Activated naive CD4-positive, alpha-beta T cell treated with anti-CD3 and anti-CD28 coated beads, Interleukin-2, amount 50 U/mL, for 72 hours (primary cell): ENCODE measurements around the gene ANKRD6. TPM values are rescaled to one million over a fixed set of nuclear protein-coding genes. Genes with fewer than 3 reads are reported as not detected.

Experiments used
- ATAC-seq, 2 donors: fragments of 150-1000 bp; cut with Tn5 transposase; 2 replicates each; pipeline ENCODE4 v1.10.0; 2021; ENCODE audit warnings: mild to moderate bottlenecking in 2 of 2, moderate library complexity in 2 of 2
- DNase-seq, 2 donors: peaks; one replicate each; pipeline ENCODE4 v3.0.0; 2021 to 2022; ENCODE audit warnings: low spot score in 2 of 2
- H3K27ac Mint-ChIP-seq, 2 donors: one replicate each; pipeline ENCODE4 v1.8.0; 2022; ENCODE audit warnings: mild to moderate bottlenecking in 2 of 2, mixed read lengths in 2 of 2
- H3K36me3 Mint-ChIP-seq, 2 donors: one replicate each; pipeline ENCODE4 v1.8.0; 2022; ENCODE audit warnings: mixed read lengths in 2 of 2
- H3K9me3 Mint-ChIP-seq, 2 donors: one replicate each; pipeline ENCODE4 v1.8.0; 2022; ENCODE audit warnings: mixed read lengths in 2 of 2
- total RNA-seq, 2 donors: library from RNA; stranded (reverse); gene quantifications; one replicate each; pipeline ENCODE4 v1.2.3, GENCODE V29; 2022

ANKRD6 gene
- total RNA-seq, 2 donors from 2014 or later: 2.6 to 5.8 TPM

DNA sequence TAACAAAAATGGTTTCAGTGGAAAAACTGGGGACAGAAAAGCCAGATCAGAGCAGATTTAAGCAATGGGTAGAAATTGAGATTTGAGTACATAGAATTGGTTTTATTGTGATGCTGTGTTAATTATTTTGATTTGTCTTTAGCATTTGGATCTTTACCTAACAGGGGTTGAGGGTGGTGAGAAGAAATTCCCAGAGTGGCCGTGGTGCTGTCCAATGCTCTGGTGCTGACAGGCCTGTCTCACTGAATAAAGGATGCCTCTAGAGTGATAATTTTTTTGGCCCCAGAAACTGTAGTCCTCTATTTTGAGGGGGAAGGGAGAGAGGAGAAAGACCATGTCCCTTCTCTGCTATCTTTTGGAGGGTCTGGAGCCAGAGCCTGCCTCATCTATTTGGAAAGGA lies 126.5 kb downstream of the ANKRD6 start:
- Mint-ChIP-seq H3K36me3 (no peaks in the 10 kb centered on the region), H3K9me3 (peaks cover 8 to 12% of the 10 kb centered on the region in 2 donors), H3K27ac (no peak overlapping the region)
- no peak for DNase-seq
- ATAC-seq: no peak

DNA sequence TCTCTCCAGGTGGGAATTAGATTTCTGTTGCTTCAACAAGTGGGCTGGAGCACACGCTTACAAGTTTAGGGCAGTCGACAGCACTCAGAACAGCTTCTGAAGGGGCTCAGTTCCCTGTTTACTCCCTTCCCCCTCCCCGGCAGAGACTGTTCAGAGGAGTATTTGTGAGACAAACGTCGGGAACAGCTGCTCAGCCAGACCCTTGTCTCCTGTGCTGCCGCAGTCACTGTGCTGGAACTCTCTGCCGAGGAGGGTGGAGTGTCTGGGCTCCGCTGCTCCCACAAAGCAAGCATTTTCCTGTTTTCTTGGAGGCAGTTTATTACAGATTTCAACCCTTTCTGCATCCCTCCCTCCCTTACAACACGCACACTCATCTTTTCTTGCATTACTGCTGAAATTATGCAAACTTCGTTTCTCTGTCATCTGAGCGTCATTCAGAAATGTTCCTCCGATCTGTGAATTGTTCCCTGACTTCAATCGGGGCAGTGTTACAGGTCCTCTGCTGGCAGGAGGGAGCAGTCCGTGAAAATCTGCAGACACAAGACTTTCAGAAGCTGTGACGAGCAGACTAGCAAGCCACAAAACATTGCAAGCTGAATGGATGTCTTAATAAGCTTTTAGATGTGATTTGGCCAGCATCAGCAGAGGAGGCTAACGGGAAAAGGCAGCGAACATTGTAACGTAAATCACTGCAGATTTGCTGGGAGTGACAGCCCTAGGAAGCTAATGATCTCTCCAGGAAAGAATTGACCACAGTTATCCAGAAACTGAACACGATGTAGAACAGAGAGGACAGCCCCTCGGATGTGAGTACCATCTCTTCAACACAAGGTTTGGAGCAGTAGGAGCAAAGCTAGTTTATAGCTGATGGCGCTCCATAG lies 129.4 kb downstream of the ANKRD6 start:
- Mint-ChIP-seq H3K36me3 (no peaks in the 10 kb centered on the region), H3K27ac (peak overlapping the region in 1 of 2 donors; percentile 30)
- no peak for DNase-seq

DNA sequence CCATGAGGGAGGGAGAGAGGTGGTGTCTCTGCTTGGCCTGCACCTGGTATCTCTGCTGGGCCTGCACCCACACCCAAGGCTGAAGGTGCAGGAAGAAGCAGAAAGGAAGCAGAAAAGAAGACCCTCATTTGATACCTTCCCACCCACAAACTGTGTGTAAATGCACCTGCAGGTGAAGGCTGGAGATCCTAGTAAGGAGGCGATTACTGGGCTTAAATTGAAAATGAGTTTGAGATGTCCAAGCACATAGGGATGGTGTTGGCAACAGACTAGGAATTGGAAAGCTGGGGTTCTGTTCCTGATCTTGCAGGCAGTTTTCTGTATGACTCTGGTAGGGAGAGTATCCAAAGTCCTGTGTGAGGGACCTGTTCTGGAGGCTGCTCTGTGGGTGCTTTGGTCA lies 130.9 kb downstream of the ANKRD6 start:
- DNase-seq (no peak), ATAC-seq (no peak)
- Mint-ChIP-seq H3K36me3 (no peaks in the 10 kb centered on the region), H3K9me3 (no peaks in the 10 kb centered on the region), H3K27ac (no peak overlapping the region)

More for the DNA sequence above, 129.4 kb downstream of the ANKRD6 start:
- ATAC-seq: no peak
- H3K9me3 Mint-ChIP-seq: peaks cover under 1 to 5% of the 10 kb centered on the region in 2 donors

DNA sequence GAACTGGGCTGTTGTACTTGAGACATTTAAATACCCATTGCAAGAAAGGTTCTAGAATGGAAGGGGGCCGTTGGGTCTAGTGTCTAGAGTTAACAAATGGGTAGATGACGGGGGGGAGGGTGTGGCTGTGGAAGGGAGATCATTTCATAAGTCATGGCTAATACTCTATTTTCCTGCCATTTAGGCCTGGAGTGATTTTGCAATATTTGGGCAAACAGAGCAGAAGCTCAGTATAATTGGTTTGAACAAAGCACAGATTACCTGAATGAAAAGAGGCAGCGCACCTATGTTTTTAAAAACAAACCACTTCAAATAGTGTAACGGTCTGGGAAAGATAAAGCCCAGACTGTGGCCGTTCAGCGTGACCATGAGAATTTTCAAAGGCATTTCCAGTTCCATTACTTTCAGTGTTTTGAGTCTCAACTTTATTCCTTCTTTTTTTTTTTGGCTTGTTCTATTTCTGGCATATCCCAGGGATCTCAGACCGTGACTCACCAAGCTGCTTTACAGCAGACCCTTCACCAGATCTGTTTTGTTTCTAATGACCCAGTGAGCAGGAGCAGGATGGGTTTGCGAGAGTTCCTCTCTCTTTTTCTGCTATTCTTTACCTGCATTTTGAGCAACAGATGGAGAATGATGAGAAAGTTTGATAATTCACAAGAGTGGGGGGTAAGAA lies 131.9 kb downstream of the ANKRD6 start:
- no peak overlapping the region for H3K27ac Mint-ChIP-seq
- ATAC-seq: no peak

GRCh38 chr6:89566008-89566800 lies 133.3 kb downstream of the ANKRD6 start:
- Mint-ChIP-seq H3K36me3 (no peaks in the 10 kb centered on the region), H3K27ac (no peak overlapping the region), H3K9me3 (no peaks in the 10 kb centered on the region)
- ATAC-seq (no peak), DNase-seq (no peak)

More for the DNA sequence above, 131.9 kb downstream of the ANKRD6 start:
- H3K36me3 Mint-ChIP-seq: no peaks in the 10 kb centered on the region
- no peak for DNase-seq
- H3K9me3 Mint-ChIP-seq: no peaks in the 10 kb centered on the region

- no peak for ATAC-seq
- H3K9me3 Mint-ChIP-seq: no peaks in the 10 kb centered on the region
- no peak for DNase-seq
- H3K36me3 Mint-ChIP-seq: no peaks in the 10 kb centered on the region
- H3K27ac Mint-ChIP-seq: no peak overlapping the region
Measured at GRCh38 chr6:89566930-89567629, 134.1 kb downstream of the ANKRD6 start.

GRCh38 chr6:89567630-89568390 lies 134.9 kb downstream of the ANKRD6 start:
- ATAC-seq (no peak), DNase-seq (no peak)
- Mint-ChIP-seq H3K9me3 (no peaks in the 10 kb centered on the region), H3K27ac (no peak overlapping the region), H3K36me3 (no peaks in the 10 kb centered on the region)

GRCh38 chr6:89574910-89575561 lies 142.1 kb downstream of the ANKRD6 start:
- Mint-ChIP-seq H3K36me3 (no peaks in the 10 kb centered on the region), H3K27ac (peak overlapping the region in 1 of 2 donors; percentile 60), H3K9me3 (no peaks in the 10 kb centered on the region)
- DNase-seq (no peak), ATAC-seq (no peak)

GRCh38 chr6:89575562-89575960 lies 142.6 kb downstream of the ANKRD6 start:
- H3K27ac Mint-ChIP-seq: no peak overlapping the region
- no peaks in the 10 kb centered on the region for H3K36me3 Mint-ChIP-seq
- H3K9me3 Mint-ChIP-seq: no peaks in the 10 kb centered on the region
- ATAC-seq (no peak), DNase-seq (no peak)

DNA sequence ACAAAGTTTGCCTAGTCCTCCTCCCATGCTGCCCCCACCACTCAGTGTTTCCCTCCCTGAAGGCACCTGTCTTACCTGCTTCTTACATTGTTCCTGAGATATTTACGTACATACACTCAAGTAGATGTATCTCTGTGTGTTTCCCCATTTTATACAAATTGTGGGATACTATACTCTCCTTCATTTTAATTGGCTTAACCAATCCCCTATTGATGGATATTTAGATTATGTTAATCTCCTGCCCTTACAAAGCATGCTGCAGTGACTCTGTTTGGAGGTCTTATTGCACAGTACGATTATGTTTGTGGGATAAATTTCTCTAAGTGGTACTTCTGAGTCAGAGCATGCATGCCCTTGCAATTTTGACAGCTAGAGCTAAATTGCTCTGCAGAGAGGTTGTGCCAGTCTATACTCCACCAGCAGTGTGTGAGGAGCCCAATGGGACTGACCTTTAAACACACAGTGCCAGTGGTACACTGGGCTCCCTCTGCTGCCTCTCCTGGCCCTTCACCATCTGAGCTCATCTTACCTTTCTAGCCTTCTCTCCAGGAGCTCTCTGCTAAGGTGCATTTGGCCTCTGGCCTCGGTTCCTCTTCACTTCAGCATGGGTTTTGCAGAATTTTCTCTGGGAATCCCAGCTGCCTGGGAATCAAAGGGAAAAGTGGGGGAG lies 148.2 kb downstream of the ANKRD6 start:
- ATAC-seq (no peak), DNase-seq (no peak)
- Mint-ChIP-seq H3K9me3 (no peaks in the 10 kb centered on the region), H3K36me3 (no peaks in the 10 kb centered on the region), H3K27ac (no peak overlapping the region)

GRCh38 chr6:89581689-89582088 lies 148.7 kb downstream of the ANKRD6 start:
- no peaks in the 10 kb centered on the region for H3K36me3 Mint-ChIP-seq
- H3K9me3 Mint-ChIP-seq: no peaks in the 10 kb centered on the region
- ATAC-seq: no peak
- DNase-seq: no peak
- no peak overlapping the region for H3K27ac Mint-ChIP-seq

DNA sequence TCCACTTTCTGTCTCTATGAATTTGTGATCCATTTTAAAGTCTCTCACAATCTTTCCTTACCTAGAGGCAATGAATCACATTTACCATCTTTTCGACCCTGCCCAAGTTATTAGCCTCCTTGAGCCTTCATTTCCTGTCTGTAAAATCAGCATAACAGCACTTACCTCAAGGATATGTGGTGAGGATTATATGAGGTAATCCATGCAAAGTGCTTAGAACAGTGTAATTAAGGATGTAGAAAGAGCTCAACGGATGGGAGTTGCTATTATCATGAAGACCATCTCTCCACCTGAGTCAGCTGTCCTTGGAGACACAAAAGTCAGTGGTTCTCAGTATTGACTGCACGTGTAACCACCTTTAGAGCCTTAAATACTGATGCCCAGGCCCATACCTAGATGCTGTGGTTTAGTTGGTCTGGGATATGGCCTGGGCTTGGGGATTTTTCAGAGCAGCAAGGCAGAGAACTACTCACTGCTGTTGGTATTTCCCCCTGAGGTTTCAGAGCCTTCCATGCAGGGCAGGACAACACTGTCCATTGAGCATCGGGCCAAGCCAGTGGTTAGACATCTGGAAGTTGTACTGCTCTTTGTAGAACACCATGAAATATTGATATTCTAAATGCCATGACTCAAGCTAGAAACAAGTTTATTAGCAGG lies 149.8 kb downstream of the ANKRD6 start:
- Mint-ChIP-seq H3K9me3 (no peaks in the 10 kb centered on the region), H3K27ac (no peak overlapping the region), H3K36me3 (no peaks in the 10 kb centered on the region)
- ATAC-seq (peak in 1 of 2 donors; percentile 69), DNase-seq (no peak)

DNA sequence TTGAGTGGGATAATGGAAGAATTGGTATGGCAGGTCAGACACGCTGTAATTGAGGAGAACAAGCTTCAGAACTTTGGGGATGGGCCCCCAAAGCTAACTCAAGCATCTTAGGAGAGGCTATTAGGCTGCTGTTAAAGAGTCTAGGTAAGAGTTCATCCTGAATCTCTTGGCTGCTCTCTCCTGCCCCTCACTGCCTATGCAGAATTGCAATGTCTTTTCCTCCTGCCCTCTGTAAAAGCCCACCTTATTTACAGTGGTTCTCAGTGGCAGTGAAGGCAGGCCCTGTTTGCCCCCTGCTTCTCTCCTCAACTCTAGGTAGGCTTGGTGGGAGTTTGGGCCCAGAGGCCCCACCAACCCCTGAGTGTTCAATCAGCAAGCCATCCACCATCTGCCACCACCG lies 150.6 kb downstream of the ANKRD6 start:
- no peaks in the 10 kb centered on the region for H3K36me3 Mint-ChIP-seq
- no peak overlapping the region for H3K27ac Mint-ChIP-seq
- DNase-seq: no peak
- no peaks in the 10 kb centered on the region for H3K9me3 Mint-ChIP-seq
- ATAC-seq: no peak

GRCh38 chr6:89584539-89584938 lies 151.6 kb downstream of the ANKRD6 start:
- DNase-seq (no peak), ATAC-seq (no peak)
- no peak overlapping the region for H3K27ac Mint-ChIP-seq
- no peaks in the 10 kb centered on the region for H3K9me3 Mint-ChIP-seq
- H3K36me3 Mint-ChIP-seq: no peaks in the 10 kb centered on the region

DNA sequence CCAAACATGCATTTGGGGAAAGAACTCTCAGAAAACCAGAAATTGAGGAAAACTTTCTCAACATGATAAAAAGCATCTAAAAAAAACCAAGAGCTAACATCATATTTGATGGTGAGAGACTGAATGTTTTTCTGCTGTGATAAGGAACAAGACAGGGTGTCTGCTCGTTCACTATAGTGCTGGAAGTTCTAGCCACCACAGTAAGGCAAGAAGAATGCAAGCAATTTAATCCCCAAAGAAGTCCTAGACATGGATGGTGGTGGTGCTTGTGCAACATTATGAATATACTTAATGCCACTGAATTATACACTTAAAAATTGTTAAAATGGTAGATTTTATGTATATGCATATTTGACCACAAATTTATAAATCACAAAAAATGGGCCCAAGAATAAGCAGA lies 152.2 kb downstream of the ANKRD6 start:
- no peaks in the 10 kb centered on the region for H3K9me3 Mint-ChIP-seq
- no peak overlapping the region for H3K27ac Mint-ChIP-seq
- DNase-seq (no peak), ATAC-seq (no peak)
- H3K36me3 Mint-ChIP-seq: no peaks in the 10 kb centered on the region
